ENCODE results near the gene SBNO1. TPM values are rescaled to one million over a fixed set of nuclear protein-coding genes. Genes with fewer than 3 reads are reported as not detected.
"Not testable (repeated sequence)": the region's sequence is repeated elsewhere in the genome, so short reads cannot be mapped to it uniquely, and the experiment has no call there.

Gene SBNO1
- total and polyA plus RNA-seq, 4 donors, result 4.7 to 28.5 (median 15.3) TPM

DNA sequence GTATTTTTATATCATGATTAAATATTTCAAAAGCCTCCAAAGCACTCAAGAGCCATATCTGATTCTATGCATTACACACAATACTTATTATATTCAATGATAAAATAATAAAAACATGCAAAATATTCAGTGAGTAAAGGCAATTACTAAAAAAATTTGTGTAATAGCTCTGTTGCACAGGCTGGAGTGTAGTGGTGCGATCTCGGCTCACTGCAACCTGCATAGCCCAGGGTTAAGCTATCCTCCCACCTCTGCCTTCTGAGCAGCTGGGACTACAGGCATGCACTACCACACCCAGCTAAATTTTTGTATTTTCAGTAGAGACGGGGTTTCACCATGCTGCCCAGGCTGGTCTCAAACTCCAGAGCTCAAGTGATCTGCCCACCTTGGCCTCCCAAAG, 45.4 kb downstream of the SBNO1 start:
- Histone ChIP-seq H3K36me3 (ENCODE audit: control insufficient read depth in 4 of 4, insufficient read depth in 4 of 4, low read length in 4 of 4) (peaks cover 27 to 59% (median 45%) of the 10 kb centered on the region in 4 donors), H3K4me3 (no peak overlapping the region), H3K4me1 (ENCODE audit: control insufficient read depth in 5 of 5, insufficient read depth in 5 of 5, low read length in 5 of 5) (no peaks in the 10 kb centered on the region), H3K9ac (ENCODE audit: insufficient read depth in 1 of 2, low read length in 2 of 2) (no peak overlapping the region), H3K27me3 (ENCODE audit: control insufficient read depth in 3 of 3, insufficient read depth in 3 of 3, low read length in 2 of 3) (no peaks in the 10 kb centered on the region), H3K9me3 (ENCODE audit: control insufficient read depth in 4 of 4, insufficient read depth in 3 of 4, low read length in 3 of 4) (no peaks in the 10 kb centered on the region), H3K27ac (ENCODE audit: low read depth in 1 of 2, low read length in 1 of 2) (no peak overlapping the region)
- TF ChIP-seq, protein P1, sequence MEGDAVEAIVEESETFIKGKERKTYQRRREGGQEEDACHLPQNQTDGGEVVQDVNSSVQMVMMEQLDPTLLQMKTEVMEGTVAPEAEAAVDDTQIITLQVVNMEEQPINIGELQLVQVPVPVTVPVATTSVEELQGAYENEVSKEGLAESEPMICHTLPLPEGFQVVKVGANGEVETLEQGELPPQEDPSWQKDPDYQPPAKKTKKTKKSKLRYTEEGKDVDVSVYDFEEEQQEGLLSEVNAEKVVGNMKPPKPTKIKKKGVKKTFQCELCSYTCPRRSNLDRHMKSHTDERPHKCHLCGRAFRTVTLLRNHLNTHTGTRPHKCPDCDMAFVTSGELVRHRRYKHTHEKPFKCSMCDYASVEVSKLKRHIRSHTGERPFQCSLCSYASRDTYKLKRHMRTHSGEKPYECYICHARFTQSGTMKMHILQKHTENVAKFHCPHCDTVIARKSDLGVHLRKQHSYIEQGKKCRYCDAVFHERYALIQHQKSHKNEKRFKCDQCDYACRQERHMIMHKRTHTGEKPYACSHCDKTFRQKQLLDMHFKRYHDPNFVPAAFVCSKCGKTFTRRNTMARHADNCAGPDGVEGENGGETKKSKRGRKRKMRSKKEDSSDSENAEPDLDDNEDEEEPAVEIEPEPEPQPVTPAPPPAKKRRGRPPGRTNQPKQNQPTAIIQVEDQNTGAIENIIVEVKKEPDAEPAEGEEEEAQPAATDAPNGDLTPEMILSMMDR (IDR thresholded peaks at IDR 0.05; ENCODE audit: control extremely low read depth, extremely low read depth), result no peak
- DNase-seq, result no peak
- 97 to 99% methylated on average over 3 of the region's 3 CpGs for WGBS, 2 donors
- no peak for ATAC-seq (ENCODE audit: insufficient read depth, low FRiP score)

DNA sequence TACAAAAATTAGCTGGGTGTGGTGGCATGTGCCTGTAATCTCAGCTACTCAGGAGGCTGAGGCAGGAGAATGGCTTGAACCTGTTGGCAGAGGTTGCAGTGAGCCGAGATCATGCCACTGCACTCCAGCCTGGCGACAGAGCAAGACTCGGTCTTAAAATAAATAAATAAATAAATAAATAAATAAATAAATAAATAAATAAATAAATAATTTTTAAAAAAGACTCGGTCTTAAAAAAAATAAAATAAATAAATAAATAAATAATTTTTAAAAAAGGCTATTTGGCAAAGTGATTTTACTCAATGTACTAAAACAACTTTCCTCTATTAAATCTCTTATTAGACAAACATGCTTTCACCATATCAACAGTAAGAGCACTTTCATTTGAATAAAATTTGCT, 51.6 kb downstream of the SBNO1 start:
- ATAC-seq (ENCODE audit: insufficient read depth, low FRiP score); H3K4me3 ChIP-seq; H3K9ac ChIP-seq (ENCODE audit: insufficient read depth in 1 of 2, low read length in 2 of 2); DNase-seq; H3K9me3 ChIP-seq (ENCODE audit: control insufficient read depth in 4 of 4, insufficient read depth in 3 of 4, low read length in 3 of 4); H3K4me1 ChIP-seq (ENCODE audit: control insufficient read depth in 5 of 5, insufficient read depth in 5 of 5, low read length in 5 of 5); H3K27me3 ChIP-seq (ENCODE audit: control insufficient read depth in 3 of 3, insufficient read depth in 3 of 3, low read length in 2 of 3); H3K27ac ChIP-seq (ENCODE audit: low read depth in 1 of 2, low read length in 1 of 2): not testable (repeated sequence)
- WGBS, 2 donors, result 94 to 96% methylated on average over 4 of the region's 4 CpGs
- H3K36me3 ChIP-seq (ENCODE audit: control insufficient read depth in 4 of 4, insufficient read depth in 4 of 4, low read length in 4 of 4), result peaks cover 33 to 55% (median 44%) of the 10 kb centered on the region in 4 donors

DNA sequence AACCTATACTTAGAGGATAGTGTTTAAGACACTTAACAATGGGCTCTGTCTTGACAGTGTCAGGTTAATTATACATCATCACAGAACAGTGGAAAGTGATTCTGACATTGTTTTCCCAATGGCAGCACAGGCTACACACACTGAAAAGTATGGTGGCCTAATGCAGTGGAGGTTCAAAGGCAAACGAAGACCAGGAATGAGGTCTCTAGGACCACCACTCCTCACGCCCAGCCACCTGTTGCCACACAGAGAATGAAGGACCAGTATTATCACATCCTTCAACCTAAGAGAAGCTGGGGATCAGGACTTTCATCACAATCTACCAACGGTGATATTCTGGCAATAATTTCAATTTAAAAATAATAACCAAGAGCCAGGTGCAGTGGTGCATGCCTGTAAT, 58.4 kb downstream of the SBNO1 start:
- DNase-seq, result no peak
- WGBS, 2 donors, result 92 to 94% methylated on average over 3 of the region's 3 CpGs

DNA sequence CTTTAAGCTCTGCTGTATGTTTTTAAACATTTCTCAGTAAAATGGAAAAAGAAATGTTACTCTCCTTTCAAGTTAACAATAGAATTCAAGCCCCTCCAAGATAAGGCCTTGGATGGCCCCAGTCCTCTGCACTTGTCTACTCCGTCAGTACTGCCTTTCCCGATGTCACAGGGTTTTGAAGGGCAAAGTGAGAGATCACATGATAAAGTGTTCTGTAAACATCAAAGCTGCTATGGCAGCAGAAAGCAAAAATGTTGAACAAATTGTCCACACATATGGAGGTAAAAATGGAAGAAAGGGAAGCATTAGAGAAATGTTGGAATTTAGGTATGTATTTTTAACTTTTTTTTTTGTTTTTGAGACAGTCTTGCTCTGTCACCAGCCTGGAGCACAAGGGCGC, 59.5 kb downstream of the SBNO1 start:
- peaks cover 26 to 49% (median 41%) of the 10 kb centered on the region in 4 donors for H3K36me3 ChIP-seq (ENCODE audit: control insufficient read depth in 4 of 4, insufficient read depth in 4 of 4, low read length in 4 of 4)
- DNase-seq, result no peak

More for the DNA sequence above, 58.4 kb downstream of the SBNO1 start:
- no peak for ATAC-seq (ENCODE audit: insufficient read depth, low FRiP score)
- TF ChIP-seq, protein P1 (IDR thresholded peaks at IDR 0.05; ENCODE audit: control extremely low read depth, extremely low read depth), result no peak
- Histone ChIP-seq H3K9ac (ENCODE audit: insufficient read depth in 1 of 2, low read length in 2 of 2) (no peak overlapping the region), H3K9me3 (ENCODE audit: control insufficient read depth in 4 of 4, insufficient read depth in 3 of 4, low read length in 3 of 4) (no peaks in the 10 kb centered on the region), H3K27ac (ENCODE audit: low read depth in 1 of 2, low read length in 1 of 2) (no peak overlapping the region), H3K4me1 (ENCODE audit: control insufficient read depth in 5 of 5, insufficient read depth in 5 of 5, low read length in 5 of 5) (no peaks in the 10 kb centered on the region), H3K4me3 (no peak overlapping the region), H3K36me3 (ENCODE audit: control insufficient read depth in 4 of 4, insufficient read depth in 4 of 4, low read length in 4 of 4) (peaks cover 28 to 49% (median 42%) of the 10 kb centered on the region in 4 donors), H3K27me3 (ENCODE audit: control insufficient read depth in 3 of 3, insufficient read depth in 3 of 3, low read length in 2 of 3) (no peaks in the 10 kb centered on the region)

More for the DNA sequence above, 59.5 kb downstream of the SBNO1 start:
- ATAC-seq (ENCODE audit: insufficient read depth, low FRiP score), result no peak
- TF ChIP-seq, protein P1 (IDR thresholded peaks at IDR 0.05; ENCODE audit: control extremely low read depth, extremely low read depth), result no peak
- Histone ChIP-seq H3K4me3 (no peak overlapping the region), H3K27me3 (ENCODE audit: control insufficient read depth in 3 of 3, insufficient read depth in 3 of 3, low read length in 2 of 3) (no peaks in the 10 kb centered on the region), H3K9ac (ENCODE audit: insufficient read depth in 1 of 2, low read length in 2 of 2) (no peak overlapping the region), H3K9me3 (ENCODE audit: control insufficient read depth in 4 of 4, insufficient read depth in 3 of 4, low read length in 3 of 4) (no peaks in the 10 kb centered on the region), H3K4me1 (ENCODE audit: control insufficient read depth in 5 of 5, insufficient read depth in 5 of 5, low read length in 5 of 5) (no peaks in the 10 kb centered on the region), H3K27ac (ENCODE audit: low read depth in 1 of 2, low read length in 1 of 2) (no peak overlapping the region)
- WGBS, 2 donors, result 73 to 82% methylated on average over 3 of the region's 3 CpGs
